Caco-2 (cell line): ENCODE results near the gene ACOT7. TPM values are rescaled to one million over a fixed set of nuclear protein-coding genes. Genes with fewer than 3 reads are reported as not detected.

Experiments used
- BruUV-seq: library from RNA; stranded (reverse); fragments of 400-500 nt; replicated peaks from 2 replicates; lab custom pipeline; 2021; lab: Mats Ljungman, UMichigan
- CTCF ChIA-PET: fragments of 300-600 bp; sonication (Branson Sonifier 250); formaldehyde crosslinking; loops from one replicate; lab custom pipeline; 2022; ENCODE audit warnings: antibody characterized with exemption; lab: Charles Lee
- POLR2A ChIA-PET: fragments of 300-600 bp; sonication (Branson Sonifier 250); formaldehyde crosslinking; loops from one replicate; lab custom pipeline; 2022; ENCODE audit warnings: antibody characterized with exemption; lab: Charles Lee
- DNase-seq, 2 experiments: peaks; one replicate each; pipeline versions ENCODE4 v3.0.0 to v3.0.0-alpha.2; 2020 to 2022
- H3K27me3 ChIP-seq: replicated peaks from 2 replicates; pipeline ENCODE4 v1.6.0; 2011; ENCODE audit warnings: low read length; ENCODE audit not compliant: control insufficient read depth, insufficient read depth
- H3K36me3 ChIP-seq: 2 replicates; pipeline ENCODE4 v1.5.1; 2011; ENCODE audit warnings: low read length; ENCODE audit not compliant: control insufficient read depth, insufficient read depth
- H3K4me1 ChIP-seq: fragments of 250-450 bp; sonication (Bioruptor Pico); 2 replicates; pipeline ENCODE4 v1.5.1; 2020; ENCODE audit warnings: mild to moderate bottlenecking
- H3K4me3 ChIP-seq: 2 replicates; pipeline ENCODE4 v1.5.1; 2011; ENCODE audit warnings: low read depth, mild to moderate bottlenecking, control low read depth, low read length
- H3K9me3 ChIP-seq: fragments of 250-450 bp; sonication (Bioruptor Pico); 2 replicates; pipeline ENCODE4 v1.5.1; 2020; ENCODE audit warnings: mild to moderate bottlenecking, moderate library complexity
- H3K27ac Mint-ChIP-seq: one replicate; pipeline ENCODE4 v1.8.0; 2022; ENCODE audit warnings: mixed read lengths; ENCODE audit not compliant: unreplicated experiment
- H3K27me3 Mint-ChIP-seq: one replicate; pipeline ENCODE4 v1.8.0; 2022; ENCODE audit warnings: mixed read lengths; ENCODE audit not compliant: insufficient read depth, unreplicated experiment
- H3K36me3 Mint-ChIP-seq: one replicate; pipeline ENCODE4 v1.8.0; 2022; ENCODE audit warnings: mild to moderate bottlenecking, mixed read lengths; ENCODE audit not compliant: insufficient read depth, unreplicated experiment
- H3K4me1 Mint-ChIP-seq: one replicate; pipeline ENCODE4 v1.8.0; 2022; ENCODE audit warnings: low read depth, mixed read lengths; ENCODE audit not compliant: unreplicated experiment
- H3K4me3 Mint-ChIP-seq: one replicate; pipeline ENCODE4 v1.8.0; 2022; ENCODE audit warnings: mild to moderate bottlenecking, moderate library complexity, mixed read lengths; ENCODE audit not compliant: unreplicated experiment
- H3K9me3 Mint-ChIP-seq: one replicate; pipeline ENCODE4 v1.8.0; 2022; ENCODE audit warnings: mixed read lengths; ENCODE audit not compliant: unreplicated experiment
- intact Hi-C: fragments of 100-400 bp; cut with micrococcal nuclease; formaldehyde crosslinking; loops from one replicate; pipeline ENCODE4 v1.10.0; 2022; ENCODE audit not compliant: unreplicated experiment
- total RNA-seq: library from RNA; stranded (reverse); gene quantifications from 2 replicates; pipeline ENCODE4 v1.2.3, GENCODE V29; 2022
- TF ChIP-seq, protein P1 (sequence below), 2 experiments: fragments of 200-600 bp in 1 of 2; IDR thresholded peaks; 1 replicate in 1 of 2; 2 replicates in 1 of 2; pipeline versions ENCODE4 v1.5.1 to v1.8.0; 2011 to 2022; ENCODE audit warnings: antibody characterized with exemption in 1 of 2, control low read depth in 1 of 2, inconsistent platforms in 1 of 2, low read depth in 1 of 2, low read length in 1 of 2, mild to moderate bottlenecking in 1 of 2, moderate library complexity in 1 of 2; ENCODE audit not compliant: insufficient read depth in 1 of 2, severe bottlenecking in 1 of 2, unreplicated experiment in 1 of 2

ACOT7 gene
- total RNA-seq, 1 experiment from 2014 or later, result 221 TPM

- H3K36me3 ChIP-seq, result no peaks in the 10 kb centered on the region
- H3K9me3 Mint-ChIP-seq, result no peaks in the 10 kb centered on the region
- H3K4me1 ChIP-seq, result peaks cover 21% of the 10 kb centered on the region
- no peak overlapping the region for H3K27ac Mint-ChIP-seq
- intact Hi-C loops, result no loop called here
- H3K9me3 ChIP-seq, result no peaks in the 10 kb centered on the region
- no peaks in the 10 kb centered on the region for H3K36me3 Mint-ChIP-seq
- peaks cover 7% of the 10 kb centered on the region for H3K27me3 Mint-ChIP-seq
- TF ChIP-seq, protein P1, sequence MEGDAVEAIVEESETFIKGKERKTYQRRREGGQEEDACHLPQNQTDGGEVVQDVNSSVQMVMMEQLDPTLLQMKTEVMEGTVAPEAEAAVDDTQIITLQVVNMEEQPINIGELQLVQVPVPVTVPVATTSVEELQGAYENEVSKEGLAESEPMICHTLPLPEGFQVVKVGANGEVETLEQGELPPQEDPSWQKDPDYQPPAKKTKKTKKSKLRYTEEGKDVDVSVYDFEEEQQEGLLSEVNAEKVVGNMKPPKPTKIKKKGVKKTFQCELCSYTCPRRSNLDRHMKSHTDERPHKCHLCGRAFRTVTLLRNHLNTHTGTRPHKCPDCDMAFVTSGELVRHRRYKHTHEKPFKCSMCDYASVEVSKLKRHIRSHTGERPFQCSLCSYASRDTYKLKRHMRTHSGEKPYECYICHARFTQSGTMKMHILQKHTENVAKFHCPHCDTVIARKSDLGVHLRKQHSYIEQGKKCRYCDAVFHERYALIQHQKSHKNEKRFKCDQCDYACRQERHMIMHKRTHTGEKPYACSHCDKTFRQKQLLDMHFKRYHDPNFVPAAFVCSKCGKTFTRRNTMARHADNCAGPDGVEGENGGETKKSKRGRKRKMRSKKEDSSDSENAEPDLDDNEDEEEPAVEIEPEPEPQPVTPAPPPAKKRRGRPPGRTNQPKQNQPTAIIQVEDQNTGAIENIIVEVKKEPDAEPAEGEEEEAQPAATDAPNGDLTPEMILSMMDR (IDR thresholded peaks at IDR 0.05; ENCODE audit: insufficient read depth in 1 of 2, low read depth in 1 of 2, low read length in 1 of 2, severe bottlenecking in 1 of 2, unreplicated experiment in 1 of 2), result no peak
- H3K4me3 Mint-ChIP-seq, result no peak overlapping the region
- POLR2A ChIA-PET, result no interaction called here
- no peak for DNase-seq
- CTCF ChIA-PET, result no interaction called here
- H3K4me1 Mint-ChIP-seq, result peaks cover 6% of the 10 kb centered on the region
- peaks cover 2% of the 10 kb centered on the region; the same call in 1 of the 2 replicates for H3K27me3 ChIP-seq
- no peak overlapping the region for H3K4me3 ChIP-seq
- no TSS peak for BruUV-seq
Measured at GRCh38 chr1:6417961-6418667, 24.5 kb upstream of the ACOT7 start.

- Mint-ChIP-seq H3K27ac (no peak overlapping the region), H3K36me3 (no peaks in the 10 kb centered on the region), H3K27me3 (peaks cover 7% of the 10 kb centered on the region), H3K9me3 (no peaks in the 10 kb centered on the region), H3K4me3 (no peak overlapping the region), H3K4me1 (peaks cover 12% of the 10 kb centered on the region)
- no peaks in the 10 kb centered on the region for H3K36me3 ChIP-seq
- peaks cover 27% of the 10 kb centered on the region for H3K4me1 ChIP-seq
- intact Hi-C loops, result no loop called here
- no peaks in the 10 kb centered on the region for H3K9me3 ChIP-seq
- no TSS peak for BruUV-seq
- DNase-seq, result no peak
- peaks cover 2% of the 10 kb centered on the region; the same call in 1 of the 2 replicates for H3K27me3 ChIP-seq
- no peak overlapping the region for H3K4me3 ChIP-seq
- TF ChIP-seq, protein P1 (IDR thresholded peaks at IDR 0.05; ENCODE audit: insufficient read depth in 1 of 2, low read depth in 1 of 2, low read length in 1 of 2, severe bottlenecking in 1 of 2, unreplicated experiment in 1 of 2), result no peak
- POLR2A ChIA-PET, result no interaction called here
- CTCF ChIA-PET, result interaction anchor here (1.4 kb wide), 1 partner anchor 21 kb away, joined by 6 read pairs; no protein-coding TSS in a partner anchor
Measured at GRCh38 chr1:6416906-6417305, 23.3 kb upstream of the ACOT7 start.

DNA sequence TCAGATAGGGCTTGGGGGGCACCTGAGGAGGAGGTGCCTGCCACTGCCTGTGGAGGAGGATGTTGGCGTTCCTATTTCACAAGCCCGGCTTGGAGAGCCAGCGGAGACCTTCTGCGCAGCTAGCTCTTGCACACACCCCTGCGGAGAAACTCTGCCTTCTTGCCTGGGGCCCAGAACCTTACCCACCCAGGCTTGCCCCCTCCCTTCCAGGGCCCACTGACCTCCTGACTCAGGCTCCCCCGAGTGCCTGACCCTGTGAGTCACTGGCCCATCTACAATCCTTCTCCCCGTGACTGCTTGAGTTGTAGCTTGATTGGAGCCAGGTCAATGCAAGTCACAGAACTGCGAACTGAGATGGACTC is 22.7 kb upstream of the ACOT7 start:
- H3K9me3 Mint-ChIP-seq, result no peaks in the 10 kb centered on the region
- TF ChIP-seq, protein P1 (IDR thresholded peaks at IDR 0.05; ENCODE audit: insufficient read depth in 1 of 2, low read depth in 1 of 2, low read length in 1 of 2, severe bottlenecking in 1 of 2, unreplicated experiment in 1 of 2), result no peak
- POLR2A ChIA-PET, result no interaction called here
- peaks cover 12% of the 10 kb centered on the region for H3K4me1 Mint-ChIP-seq
- intact Hi-C loops, result no loop called here
- no peak overlapping the region for H3K4me3 ChIP-seq
- peaks cover 2% of the 10 kb centered on the region; the same call in 1 of the 2 replicates for H3K27me3 ChIP-seq
- H3K36me3 Mint-ChIP-seq, result no peaks in the 10 kb centered on the region
- no peaks in the 10 kb centered on the region for H3K36me3 ChIP-seq
- no peaks in the 10 kb centered on the region for H3K9me3 ChIP-seq
- peaks cover 2% of the 10 kb centered on the region for H3K27me3 Mint-ChIP-seq
- DNase-seq, result no peak
- H3K4me1 ChIP-seq, result peaks cover 27% of the 10 kb centered on the region
- CTCF ChIA-PET, result interaction anchor here (1.4 kb wide), 1 partner anchor 22 kb away, joined by 6 read pairs; no protein-coding TSS in a partner anchor
- BruUV-seq, result no TSS peak
- H3K4me3 Mint-ChIP-seq, result no peak overlapping the region
- no peak overlapping the region for H3K27ac Mint-ChIP-seq
